Trophoblast cell (in vitro differentiated cells and primary cell): ENCODE measurements around the gene CAMK1D.

Experiments used
- DNase-seq, 2 donors: peaks; one replicate each; pipeline ENCODE4 v3.0.0-alpha.2; 2016
- H2AFZ ChIP-seq: 2 replicates; pipeline ENCODE4 v1.6.1; 2013; ENCODE audit warnings: low read length, moderate library complexity, mild to moderate bottlenecking; ENCODE audit not compliant: insufficient read depth, poor library complexity
- H2AK5ac ChIP-seq: 2 replicates; pipeline ENCODE4 v1.6.1; 2013; ENCODE audit warnings: mild to moderate bottlenecking, low read length
- H2BK120ac ChIP-seq: 2 replicates; pipeline ENCODE4 v1.6.1; 2013; ENCODE audit warnings: low read length, mild to moderate bottlenecking, moderate library complexity; ENCODE audit not compliant: insufficient read depth, poor library complexity
- H2BK12ac ChIP-seq: 2 replicates; pipeline ENCODE4 v1.6.1; 2013; ENCODE audit warnings: mild to moderate bottlenecking, low read length, moderate library complexity
- H2BK5ac ChIP-seq: 2 replicates; pipeline ENCODE4 v1.6.1; 2013; ENCODE audit warnings: low read length, low read depth, moderate library complexity, mild to moderate bottlenecking; ENCODE audit not compliant: poor library complexity
- H3K14ac ChIP-seq: 2 replicates; pipeline ENCODE4 v1.6.1; 2013; ENCODE audit warnings: mild to moderate bottlenecking, low read length
- H3K18ac ChIP-seq: 2 replicates; pipeline ENCODE4 v1.6.1; 2013; ENCODE audit warnings: mild to moderate bottlenecking, low read length
- H3K23ac ChIP-seq: 2 replicates; pipeline ENCODE4 v1.6.1; 2013; ENCODE audit warnings: low read length
- H3K27ac ChIP-seq: 2 replicates; pipeline ENCODE4 v1.5.1; 2013; ENCODE audit warnings: low read depth, mild to moderate bottlenecking, inconsistent platforms, low read length, moderate library complexity
- H3K27me3 ChIP-seq: 2 replicates; pipeline ENCODE4 v1.6.1; 2013; ENCODE audit warnings: inconsistent platforms, mild to moderate bottlenecking, low read length, moderate library complexity; ENCODE audit not compliant: insufficient read depth
- H3K36me3 ChIP-seq, 2 experiments: 1 replicate in 1 of 2; 2 replicates in 1 of 2; pipeline ENCODE4 v1.6.1; 2013; ENCODE audit warnings: low read length in 2 of 2, mild to moderate bottlenecking in 2 of 2, moderate library complexity in 1 of 2; ENCODE audit not compliant: insufficient read depth in 2 of 2, control insufficient read depth in 1 of 2
- H3K4ac ChIP-seq: 2 replicates; pipeline ENCODE4 v1.6.1; 2013; ENCODE audit warnings: low read depth, mild to moderate bottlenecking, low read length, moderate library complexity
- H3K4me1 ChIP-seq, 2 experiments: 1 replicate in 1 of 2; 2 replicates in 1 of 2; pipeline ENCODE4 v1.6.1; 2013; ENCODE audit warnings: low read length in 2 of 2, mild to moderate bottlenecking in 2 of 2, moderate library complexity in 1 of 2; ENCODE audit not compliant: insufficient read depth in 2 of 2, control insufficient read depth in 1 of 2
- H3K4me2 ChIP-seq: 2 replicates; pipeline ENCODE4 v1.6.1; 2013; ENCODE audit warnings: inconsistent platforms, mild to moderate bottlenecking, low read length, moderate library complexity
- H3K4me3 ChIP-seq: 2 replicates; pipeline ENCODE4 v1.5.1; 2013; ENCODE audit warnings: mild to moderate bottlenecking, low read depth, low read length, inconsistent platforms
- H3K79me1 ChIP-seq: one replicate; pipeline ENCODE4 v1.6.1; 2013; ENCODE audit warnings: low read length
- H3K79me2 ChIP-seq: 2 replicates; pipeline ENCODE4 v1.6.1; 2013; ENCODE audit warnings: low read length, mild to moderate bottlenecking; ENCODE audit not compliant: control insufficient read depth, insufficient read depth, poor library complexity
- H3K9ac ChIP-seq: 2 replicates; pipeline ENCODE4 v1.6.1; 2013; ENCODE audit warnings: mild to moderate bottlenecking, low read length
- H3K9me3 ChIP-seq: 2 replicates; pipeline ENCODE4 v1.6.1; 2013; ENCODE audit warnings: low read depth, mild to moderate bottlenecking, control low read depth, inconsistent platforms, low read length; ENCODE audit not compliant: insufficient read depth
- H4K12ac ChIP-seq: 2 replicates; pipeline ENCODE4 v1.6.1; 2013; ENCODE audit warnings: low read depth, mild to moderate bottlenecking, low read length, moderate library complexity
- H4K8ac ChIP-seq: 2 replicates; pipeline ENCODE4 v1.6.1; 2013; ENCODE audit warnings: low read depth, mild to moderate bottlenecking, low read length, moderate library complexity
- H4K91ac ChIP-seq: one replicate; pipeline ENCODE4 v1.6.1; 2013; ENCODE audit warnings: low read depth, mild to moderate bottlenecking, low read length, moderate library complexity
- WGBS: extraction: QIAGEN DNeasy Blood & Tissue Kit; methylation state at CpG from one replicate; pipeline ENCODE4 v1.1.7; 2013; ENCODE audit warnings: missing lambda C conversion rate; ENCODE audit not compliant: insufficient read length, insufficient coverage; ENCODE audit errors: extremely low coverage; 5-methylcytosine and 5-hydroxymethylcytosine counted together

Gene CAMK1D

DNA sequence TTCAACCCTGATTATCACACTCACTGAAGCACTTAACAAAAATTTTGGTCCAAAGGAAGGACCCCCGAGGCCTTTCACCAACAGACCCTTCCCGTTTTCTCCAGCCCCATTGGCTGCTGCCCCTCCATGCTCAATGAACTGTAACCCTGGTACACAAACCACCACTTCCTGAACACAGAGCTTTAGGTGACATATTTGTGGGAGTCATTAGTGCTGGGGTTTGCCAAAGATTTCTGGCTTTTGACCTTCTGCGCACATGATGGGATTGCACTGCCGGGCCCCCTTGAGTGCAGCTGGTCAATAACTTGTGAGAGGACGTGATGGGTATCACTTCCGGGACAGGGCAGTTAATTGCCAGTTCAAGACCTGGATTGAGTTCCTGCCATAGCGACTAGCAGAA lies 9.0 kb upstream of the CAMK1D start:
- H3K9me3 ChIP-seq = no peaks in the 10 kb centered on the region
- no peak overlapping the region for H3K23ac ChIP-seq
- H3K4me3 ChIP-seq = no peak overlapping the region
- no peak overlapping the region for H2BK12ac ChIP-seq
- H4K91ac ChIP-seq = no peak overlapping the region
- no peaks in the 10 kb centered on the region for H3K79me2 ChIP-seq
- no peak overlapping the region for H4K8ac ChIP-seq
- H3K9ac ChIP-seq = no peak overlapping the region
- H2AFZ ChIP-seq = no peak overlapping the region
- H3K4me1 ChIP-seq = no peaks in the 10 kb centered on the region
- no peak overlapping the region for H3K27ac ChIP-seq
- H2BK5ac ChIP-seq = no peak overlapping the region
- no peak overlapping the region for H3K4me2 ChIP-seq
- no peak for DNase-seq
- no peaks in the 10 kb centered on the region for H3K27me3 ChIP-seq
- H2AK5ac ChIP-seq = no peak overlapping the region
- no peak overlapping the region for H3K14ac ChIP-seq
- H3K4ac ChIP-seq = no peak overlapping the region
- no CpG with 5 or more reads among the region's 7 CpGs for WGBS
- no peak overlapping the region for H3K18ac ChIP-seq
- H2BK120ac ChIP-seq = no peak overlapping the region
- no peak overlapping the region for H4K12ac ChIP-seq
- H3K36me3 ChIP-seq = no peaks in the 10 kb centered on the region
- H3K79me1 ChIP-seq = no peaks in the 10 kb centered on the region

- Histone ChIP-seq H2BK5ac (no peak overlapping the region), H2BK12ac (no peak overlapping the region), H3K36me3 (no peaks in the 10 kb centered on the region), H3K23ac (no peak overlapping the region), H3K79me2 (no peaks in the 10 kb centered on the region), H3K27ac (no peak overlapping the region), H3K4ac (no peak overlapping the region), H3K18ac (no peak overlapping the region), H3K4me3 (no peak overlapping the region), H4K12ac (no peak overlapping the region), H3K14ac (no peak overlapping the region), H3K9ac (no peak overlapping the region), H3K4me1 (no peaks in the 10 kb centered on the region), H4K8ac (no peak overlapping the region), H3K27me3 (no peaks in the 10 kb centered on the region), H2AFZ (no peak overlapping the region), H2BK120ac (no peak overlapping the region), H3K9me3 (no peaks in the 10 kb centered on the region), H2AK5ac (no peak overlapping the region), H3K4me2 (no peak overlapping the region), H3K79me1 (no peaks in the 10 kb centered on the region), H4K91ac (no peak overlapping the region)
- WGBS = no CpG with 5 or more reads among the region's 6 CpGs
- DNase-seq = no peak
Measured at GRCh38 chr10:12340937-12341336, 8.4 kb upstream of the CAMK1D start.

GRCh38 chr10:12341526-12341925 lies 7.8 kb upstream of the CAMK1D start:
- no peak overlapping the region for H2BK120ac ChIP-seq
- H3K79me1 ChIP-seq = no peaks in the 10 kb centered on the region
- no peaks in the 10 kb centered on the region for H3K36me3 ChIP-seq
- H2BK5ac ChIP-seq = no peak overlapping the region
- DNase-seq = no peak
- no peak overlapping the region for H3K9ac ChIP-seq
- H2BK12ac ChIP-seq = no peak overlapping the region
- no peak overlapping the region for H4K12ac ChIP-seq
- no peaks in the 10 kb centered on the region for H3K9me3 ChIP-seq
- H3K4me1 ChIP-seq = no peaks in the 10 kb centered on the region
- H3K4me2 ChIP-seq = no peak overlapping the region
- no peaks in the 10 kb centered on the region for H3K27me3 ChIP-seq
- no peak overlapping the region for H3K23ac ChIP-seq
- no CpG with 5 or more reads among the region's 6 CpGs for WGBS
- no peak overlapping the region for H3K18ac ChIP-seq
- H4K91ac ChIP-seq = no peak overlapping the region
- no peak overlapping the region for H3K4me3 ChIP-seq
- H4K8ac ChIP-seq = no peak overlapping the region
- H2AFZ ChIP-seq = no peak overlapping the region
- H2AK5ac ChIP-seq = no peak overlapping the region
- H3K79me2 ChIP-seq = no peaks in the 10 kb centered on the region
- no peak overlapping the region for H3K4ac ChIP-seq
- H3K27ac ChIP-seq = no peak overlapping the region
- H3K14ac ChIP-seq = no peak overlapping the region

DNA sequence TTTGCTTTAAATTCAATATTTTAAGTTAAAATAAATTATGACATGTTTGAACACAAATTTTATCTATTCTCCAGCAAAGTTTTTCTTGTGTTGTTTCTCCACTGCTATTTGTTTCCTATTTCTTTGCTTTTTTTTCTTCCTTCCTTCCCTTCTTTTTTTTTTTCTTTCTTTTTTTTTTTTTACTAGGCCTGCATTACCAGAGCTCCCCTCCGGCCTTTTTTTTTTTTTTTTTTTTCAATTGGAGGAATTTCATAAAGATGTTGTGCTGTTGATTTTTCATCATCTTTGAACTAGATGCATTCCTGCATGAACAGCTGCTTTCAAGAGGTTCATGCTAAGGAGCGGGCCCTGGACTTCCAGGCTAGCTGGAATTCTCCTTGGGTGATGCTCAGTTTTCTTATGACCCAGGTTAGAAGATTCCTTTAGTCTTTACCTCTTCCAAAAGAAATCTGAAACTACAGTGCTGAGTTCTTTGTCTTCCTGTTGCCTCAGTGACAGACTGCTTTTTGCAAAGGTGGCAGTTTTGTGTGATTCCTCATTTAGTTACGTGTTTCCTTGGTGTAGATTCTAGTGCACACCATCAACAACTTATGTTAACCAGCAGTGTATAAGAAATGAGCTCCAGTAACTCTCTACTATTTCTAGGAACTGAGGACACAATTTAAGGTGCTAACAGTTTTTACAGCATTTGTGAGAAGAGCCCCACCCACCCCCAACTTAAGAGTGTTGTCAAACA lies 4.8 kb upstream of the CAMK1D start:
- no peak overlapping the region for H3K14ac ChIP-seq
- H3K4me2 ChIP-seq = no peak overlapping the region
- no peak overlapping the region for H2AFZ ChIP-seq
- H3K4me1 ChIP-seq = no peaks in the 10 kb centered on the region
- no peak for DNase-seq
- no peak overlapping the region for H2AK5ac ChIP-seq
- no peak overlapping the region for H4K8ac ChIP-seq
- no peak overlapping the region for H2BK12ac ChIP-seq
- H4K12ac ChIP-seq = no peak overlapping the region
- whole genome bisulfite sequencing = no CpG with 5 or more reads among the region's 3 CpGs
- no peak overlapping the region for H3K4ac ChIP-seq
- H4K91ac ChIP-seq = no peak overlapping the region
- no peak overlapping the region for H2BK120ac ChIP-seq
- no peaks in the 10 kb centered on the region for H3K9me3 ChIP-seq
- H3K23ac ChIP-seq = no peak overlapping the region
- no peaks in the 10 kb centered on the region for H3K36me3 ChIP-seq
- H3K27ac ChIP-seq = no peak overlapping the region
- H3K27me3 ChIP-seq = peaks cover 8% of the 10 kb centered on the region
- no peaks in the 10 kb centered on the region for H3K79me2 ChIP-seq
- H3K79me1 ChIP-seq = no peaks in the 10 kb centered on the region
- no peak overlapping the region for H3K4me3 ChIP-seq
- H3K9ac ChIP-seq = no peak overlapping the region
- no peak overlapping the region for H2BK5ac ChIP-seq
- no peak overlapping the region for H3K18ac ChIP-seq
